ENCODE results near the gene GABBR2. TPM values are rescaled to one million over a fixed set of nuclear protein-coding genes. Genes with fewer than 3 reads are reported as not detected.

GABBR2 gene
- total and polyA plus RNA-seq, 2 of the 8 experiments (the other 6 are each of a cell fraction or from before 2014, with no cell fraction given): 0.50 to 1.2 TPM

DNA sequence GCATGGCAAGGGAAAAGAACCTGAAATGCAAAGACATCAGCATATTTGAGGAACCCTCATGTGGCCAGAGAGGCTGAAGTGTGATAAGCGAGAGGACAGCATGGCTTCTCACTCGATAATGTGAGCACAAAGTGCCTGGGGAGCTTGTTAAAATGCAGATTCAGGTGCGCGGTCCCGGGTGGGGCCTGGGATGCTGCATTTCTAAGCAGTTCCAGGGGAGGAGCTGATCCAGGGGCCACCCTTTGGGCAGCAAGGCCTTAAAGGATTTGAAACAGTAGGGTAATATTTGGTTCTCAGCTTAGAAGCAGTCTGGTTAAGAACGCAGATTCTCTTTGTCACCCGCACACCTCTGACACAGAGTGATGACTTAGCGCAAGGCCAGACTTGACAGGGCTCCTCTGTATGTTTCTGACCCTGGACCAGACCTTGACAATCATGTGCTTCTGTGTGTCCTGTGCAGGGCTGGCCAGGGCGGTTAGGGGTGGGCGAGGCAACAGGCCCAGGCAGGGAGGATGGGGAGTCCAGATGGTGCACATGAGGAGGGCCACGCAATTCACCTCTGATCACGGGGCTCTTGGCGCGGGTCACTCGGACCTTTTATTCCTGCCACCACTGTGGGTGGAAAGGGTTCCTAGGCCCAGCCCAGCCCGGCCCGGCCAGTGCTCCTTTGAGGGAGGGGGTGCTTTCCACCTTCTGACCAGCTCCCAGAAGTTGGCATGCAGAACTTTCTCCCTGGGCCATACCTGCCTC lies 390.5 kb downstream of the GABBR2 start (continued):
- no peak for TF ChIP-seq RXRA (IDR thresholded peaks at IDR 0.05; ENCODE audit: insufficient read depth, low read depth, low read length)
- TF ChIP-seq BRCA1 (IDR thresholded peaks at IDR 0.05; ENCODE audit: low read depth, low read length): no peak
- no peak for TF ChIP-seq CBX5 (IDR thresholded peaks at IDR 0.05; ENCODE audit: low read depth, low read length)
- TF ChIP-seq MAFK (IDR thresholded peaks at IDR 0.05; ENCODE audit: low read depth, low read length): no peak
- no peak for TF ChIP-seq CHD1 (IDR thresholded peaks at IDR 0.05; ENCODE audit: low read depth, low read length)
- TF ChIP-seq RBBP5 (IDR thresholded peaks at IDR 0.05; ENCODE audit: borderline replicate concordance, low read depth, low read length): no peak
- TF ChIP-seq EZH2 (IDR thresholded peaks at IDR 0.05; ENCODE audit: low read depth, low read length, severe bottlenecking): no peak
- TF ChIP-seq KDM1A (IDR thresholded peaks at IDR 0.05; ENCODE audit: borderline replicate concordance, low read length): no peak

All from H1 (cell line).